Measurements from ENCODE around the gene LRRC10B. TPM values are rescaled to one million over a fixed set of nuclear protein-coding genes. Genes with fewer than 3 reads are reported as not detected.

The LRRC10B gene
- total and polyA plus RNA-seq, 2 experiments from 2014 or later: 0.43 TPM; not detected in 1

DNA sequence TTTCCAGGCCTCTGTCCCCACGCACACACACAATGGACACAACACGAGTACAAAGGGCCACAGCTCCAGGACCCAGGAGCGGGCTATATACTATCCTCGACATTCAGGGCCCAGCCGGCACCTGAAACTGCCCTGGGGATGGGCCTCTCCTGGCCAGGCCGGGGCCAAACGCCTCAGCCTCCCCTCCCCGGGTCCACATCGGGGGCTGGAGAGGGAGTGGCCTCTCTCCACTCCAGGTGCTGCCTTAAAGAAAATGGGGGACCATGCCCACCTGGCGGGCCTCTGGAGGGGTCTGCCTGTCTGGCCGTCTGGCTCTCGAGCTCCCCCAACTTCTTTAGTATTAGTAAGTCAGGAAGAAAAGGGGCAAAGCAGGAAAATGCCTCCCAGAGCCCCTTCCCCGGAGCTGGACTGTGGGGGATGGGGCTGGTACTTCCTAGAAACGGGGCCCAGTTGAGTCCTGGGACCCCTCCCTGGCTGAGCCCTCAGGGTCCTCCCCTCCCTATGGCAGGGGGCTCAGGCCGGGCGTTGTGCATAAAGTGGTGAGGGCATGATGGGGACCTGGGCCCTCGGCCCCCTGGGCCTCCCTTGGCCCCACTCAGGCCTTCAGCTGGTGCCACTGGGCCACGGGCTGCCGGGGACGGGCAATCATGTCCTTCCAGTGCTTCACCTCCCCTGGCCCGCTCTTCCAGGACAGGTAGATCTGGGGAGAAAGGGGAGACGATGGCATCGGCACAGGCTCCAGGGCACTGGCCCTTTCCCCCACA lies 9.7 kb downstream of the LRRC10B start:
- no peak for DNase-seq
- no peaks in the 10 kb centered on the region for H3K36me3 ChIP-seq (ENCODE audit: low read depth)
- no peak overlapping the region for H3K9ac ChIP-seq
- in situ Hi-C loops (cut with MboI): no loop called here
- no peaks in the 10 kb centered on the region for H3K9me2 ChIP-seq (ENCODE audit: insufficient read depth)
- no peaks in the 10 kb centered on the region for H3K27me3 ChIP-seq (replicated peaks; ENCODE audit: insufficient read depth)
- no peak overlapping the region for H3K4me3 ChIP-seq
- no peaks in the 10 kb centered on the region for H3K9me3 ChIP-seq (ENCODE audit: low read depth)
- H3K27ac ChIP-seq: no peak overlapping the region
- no peak overlapping the region for H2AFZ ChIP-seq
- no peak overlapping the region for H3K4me2 ChIP-seq (ENCODE audit: unreplicated experiment)
- no peaks in the 10 kb centered on the region for H3F3A ChIP-seq (ENCODE audit: insufficient read depth)
- H3K79me2 ChIP-seq (ENCODE audit: insufficient read depth): no peaks in the 10 kb centered on the region
- H4K20me1 ChIP-seq (ENCODE audit: insufficient read depth): no peaks in the 10 kb centered on the region
- 68 to 74% methylated on average over 23 of the region's 23 CpGs for WGBS, 2 experiments (ENCODE audit: low coverage in 1 of 2, low lambda C conversion rate in 2 of 2, missing lambda C conversion rate in 2 of 2)
- no peak for TF ChIP-seq EZH2 (IDR thresholded peaks at IDR 0.05; ENCODE audit: insufficient read depth, poor library complexity, severe bottlenecking)
- no peak for TF ChIP-seq EZH2phosphoT487 (IDR thresholded peaks at IDR 0.05; ENCODE audit: insufficient read depth, low read depth)
- H3K4me1 ChIP-seq (ENCODE audit: insufficient read depth): no peaks in the 10 kb centered on the region

DNA sequence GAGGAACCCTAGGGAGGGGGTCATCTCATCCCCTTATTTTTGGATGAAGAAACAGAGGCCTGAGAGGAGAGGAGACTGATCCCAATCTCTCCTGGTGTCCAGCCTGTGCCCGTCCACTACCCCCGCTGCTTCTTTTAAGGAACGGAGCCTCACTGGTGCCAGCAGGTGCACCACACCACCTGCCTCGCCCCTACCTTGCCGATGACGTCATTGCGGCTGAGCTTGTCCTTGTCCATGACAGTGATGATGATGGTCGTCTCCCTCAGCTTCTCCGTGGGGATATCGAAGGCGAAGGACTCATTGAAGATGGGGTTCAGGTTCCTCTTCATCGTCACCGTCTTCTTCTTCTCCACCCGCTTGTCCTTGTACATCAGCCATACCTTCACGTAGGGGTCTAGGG lies 14.3 kb downstream of the LRRC10B start:
- DNase-seq: no peak
- TF ChIP-seq EZH2phosphoT487 (IDR thresholded peaks at IDR 0.05; ENCODE audit: insufficient read depth, low read depth) (no peak), EZH2 (IDR thresholded peaks at IDR 0.05; ENCODE audit: insufficient read depth, poor library complexity, severe bottlenecking) (no peak)
- H3K9me2 ChIP-seq (ENCODE audit: insufficient read depth): no peaks in the 10 kb centered on the region
- no peaks in the 10 kb centered on the region for H3K79me2 ChIP-seq (ENCODE audit: insufficient read depth)
- WGBS, 2 experiments (ENCODE audit: low coverage in 1 of 2, low lambda C conversion rate in 2 of 2, missing lambda C conversion rate in 2 of 2): 72% methylated on average over 14 to 15 of the region's 15 CpGs
- H3K27me3 ChIP-seq (replicated peaks; ENCODE audit: insufficient read depth): no peaks in the 10 kb centered on the region
- H4K20me1 ChIP-seq (ENCODE audit: insufficient read depth): no peaks in the 10 kb centered on the region
- H2AFZ ChIP-seq: no peak overlapping the region
- no peak overlapping the region for H3K4me3 ChIP-seq
- no peaks in the 10 kb centered on the region for H3K36me3 ChIP-seq (ENCODE audit: low read depth)
- no peak overlapping the region for H3K4me2 ChIP-seq (ENCODE audit: unreplicated experiment)
- H3K27ac ChIP-seq: no peak overlapping the region
- H3K9me3 ChIP-seq (ENCODE audit: low read depth): no peaks in the 10 kb centered on the region
- no peaks in the 10 kb centered on the region for H3F3A ChIP-seq (ENCODE audit: insufficient read depth)
- in situ Hi-C loops (cut with MboI): no loop called here
- H3K4me1 ChIP-seq (ENCODE audit: insufficient read depth): no peaks in the 10 kb centered on the region
- no peak overlapping the region for H3K9ac ChIP-seq

DNA sequence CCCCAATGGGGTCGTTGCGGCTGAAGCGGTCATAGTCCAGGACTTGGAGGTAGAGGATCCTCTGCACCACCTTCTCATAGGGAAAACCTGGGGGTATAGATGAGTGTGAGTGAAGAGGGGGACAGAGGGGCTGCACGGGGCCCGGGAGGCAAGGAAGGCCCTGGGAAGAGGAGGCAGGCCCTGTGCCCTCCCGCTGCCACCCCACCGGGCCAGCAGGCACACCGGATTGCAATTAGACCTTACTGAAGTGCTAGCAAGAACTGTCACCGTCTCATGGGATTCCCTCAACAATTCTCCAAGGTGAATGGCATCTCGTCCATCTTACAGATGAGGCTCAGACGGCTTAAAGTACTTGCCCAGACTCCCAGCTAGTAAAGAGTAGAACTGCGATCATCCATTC lies 15.9 kb downstream of the LRRC10B start:
- no peaks in the 10 kb centered on the region for H3K9me2 ChIP-seq (ENCODE audit: insufficient read depth)
- in situ Hi-C loops (cut with MboI): no loop called here
- no peak overlapping the region for H3K4me2 ChIP-seq (ENCODE audit: unreplicated experiment)
- H3K79me2 ChIP-seq (ENCODE audit: insufficient read depth): no peaks in the 10 kb centered on the region
- H3K9me3 ChIP-seq (ENCODE audit: low read depth): no peaks in the 10 kb centered on the region
- TF ChIP-seq EZH2phosphoT487 (IDR thresholded peaks at IDR 0.05; ENCODE audit: insufficient read depth, low read depth) (no peak), EZH2 (IDR thresholded peaks at IDR 0.05; ENCODE audit: insufficient read depth, poor library complexity, severe bottlenecking) (no peak)
- H3K27ac ChIP-seq: no peak overlapping the region
- H3K9ac ChIP-seq: no peak overlapping the region
- H2AFZ ChIP-seq: no peak overlapping the region
- no peaks in the 10 kb centered on the region for H4K20me1 ChIP-seq (ENCODE audit: insufficient read depth)
- no peak overlapping the region for H3K4me3 ChIP-seq
- no peaks in the 10 kb centered on the region for H3K27me3 ChIP-seq (replicated peaks; ENCODE audit: insufficient read depth)
- no peaks in the 10 kb centered on the region for H3K4me1 ChIP-seq (ENCODE audit: insufficient read depth)
- 72 to 77% methylated on average over 7 to 12 of the region's 12 CpGs for WGBS, 2 experiments (ENCODE audit: low coverage in 1 of 2, low lambda C conversion rate in 2 of 2, missing lambda C conversion rate in 2 of 2)
- no peaks in the 10 kb centered on the region for H3F3A ChIP-seq (ENCODE audit: insufficient read depth)
- H3K36me3 ChIP-seq (ENCODE audit: low read depth): no peaks in the 10 kb centered on the region
- DNase-seq: no peak

DNA sequence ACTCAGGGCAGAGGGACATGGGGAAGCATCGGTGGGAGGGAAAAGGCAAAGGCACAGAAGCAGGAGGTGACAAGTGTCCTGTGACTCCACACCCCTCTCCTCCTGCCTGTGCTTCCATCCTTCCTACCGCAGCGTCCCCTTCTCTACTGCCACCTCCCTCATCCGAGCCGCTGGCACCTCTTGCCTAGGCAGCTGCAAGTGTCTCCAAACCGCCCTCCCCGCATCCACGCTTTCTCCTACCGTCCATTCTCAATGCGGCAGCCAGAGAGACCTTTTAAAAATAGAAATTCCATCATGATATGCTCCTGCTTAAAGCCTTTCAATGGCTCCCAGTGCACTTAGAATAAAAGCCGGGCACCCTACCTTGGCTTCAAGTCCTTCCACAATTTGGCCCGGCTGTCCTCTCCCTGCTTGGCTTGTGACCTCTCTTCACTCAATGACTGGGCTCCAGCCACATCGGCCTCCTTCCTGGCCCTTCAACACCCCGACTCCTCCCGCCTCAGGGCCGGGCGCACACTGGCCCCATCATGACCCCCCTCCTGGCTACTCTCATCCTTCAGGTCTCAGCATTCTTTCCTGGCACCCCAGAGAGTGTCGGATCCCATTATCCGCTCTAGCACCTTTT lies 16.5 kb downstream of the LRRC10B start:
- no peaks in the 10 kb centered on the region for H3K9me3 ChIP-seq (ENCODE audit: low read depth)
- no peak overlapping the region for H3K4me2 ChIP-seq (ENCODE audit: unreplicated experiment)
- no peak for DNase-seq
- no peak overlapping the region for H3K27ac ChIP-seq
- H3K36me3 ChIP-seq (ENCODE audit: low read depth): no peaks in the 10 kb centered on the region
- H3K4me3 ChIP-seq: no peak overlapping the region
- H3K9me2 ChIP-seq (ENCODE audit: insufficient read depth): no peaks in the 10 kb centered on the region
- in situ Hi-C loops (cut with MboI): no loop called here
- no peaks in the 10 kb centered on the region for H3K79me2 ChIP-seq (ENCODE audit: insufficient read depth)
- no peak overlapping the region for H3K9ac ChIP-seq
- no peaks in the 10 kb centered on the region for H3F3A ChIP-seq (ENCODE audit: insufficient read depth)
- 77 to 78% methylated on average over 19 of the region's 19 CpGs for WGBS, 2 experiments (ENCODE audit: low coverage in 1 of 2, low lambda C conversion rate in 2 of 2, missing lambda C conversion rate in 2 of 2)
- H3K4me1 ChIP-seq (ENCODE audit: insufficient read depth): no peaks in the 10 kb centered on the region
- H3K27me3 ChIP-seq (replicated peaks; ENCODE audit: insufficient read depth): no peaks in the 10 kb centered on the region
- H2AFZ ChIP-seq: no peak overlapping the region
- no peak for TF ChIP-seq EZH2 (IDR thresholded peaks at IDR 0.05; ENCODE audit: insufficient read depth, poor library complexity, severe bottlenecking)
- TF ChIP-seq EZH2phosphoT487 (IDR thresholded peaks at IDR 0.05; ENCODE audit: insufficient read depth, low read depth): no peak
- no peaks in the 10 kb centered on the region for H4K20me1 ChIP-seq (ENCODE audit: insufficient read depth)
